Stimulated activated CD4-positive, alpha-beta T cell treated with anti-CD3 and anti-CD28 coated beads, Interleukin-15, amount 100 ng/mL, for 24 hours (primary cell): ENCODE measurements around the gene STX17.
"Not testable (repeated sequence)": the region's sequence is repeated elsewhere in the genome, so short reads cannot be mapped to it uniquely, and the experiment has no call there.

Experiments used
- DNase-seq: peaks from one replicate; pipeline ENCODE4 v3.0.0-alpha.2; 2020

The STX17 gene

GRCh38 chr9:99906403-99907207 is at the start of gene STX17:
TSS of gene STX17 (plus strand) at chr9:99906654. CDS start at chr9:99915240, 8,586 bp downstream.
- peak; percentile 82 for DNase-seq

- not testable (repeated sequence) for DNase-seq
Measured at GRCh38 chr9:99857576-99857975, 48.9 kb upstream of the STX17 start.

- no peak for DNase-seq
Measured at GRCh38 chr9:99858087-99858486, 48.4 kb upstream of the STX17 start.

- no peak for DNase-seq
Measured at GRCh38 chr9:99859243-99859980, 47.0 kb upstream of the STX17 start.

- DNase-seq = no peak
Measured at GRCh38 chr9:99860266-99860665, 46.2 kb upstream of the STX17 start.

GRCh38 chr9:99863955-99864354 is 42.5 kb upstream of the STX17 start:
- DNase-seq = no peak

GRCh38 chr9:99866398-99866797 is 40.1 kb upstream of the STX17 start:
- DNase-seq = no peak

GRCh38 chr9:99867536-99867935 is 38.9 kb upstream of the STX17 start:
- no peak for DNase-seq

- no peak for DNase-seq
Measured at GRCh38 chr9:99867968-99868367, 38.5 kb upstream of the STX17 start.

- no peak for DNase-seq
Measured at GRCh38 chr9:99868845-99869244, 37.6 kb upstream of the STX17 start.

GRCh38 chr9:99870126-99870525 is 36.3 kb upstream of the STX17 start:
- DNase-seq = no peak

GRCh38 chr9:99873531-99873930 is 32.9 kb upstream of the STX17 start:
- no peak for DNase-seq

- peak; percentile 38 for DNase-seq
Measured at GRCh38 chr9:99873943-99874584, 32.4 kb upstream of the STX17 start.

GRCh38 chr9:99876190-99876589 is 30.3 kb upstream of the STX17 start:
- no peak for DNase-seq

- DNase-seq = no peak
Measured at GRCh38 chr9:99878651-99879050, 27.8 kb upstream of the STX17 start.

GRCh38 chr9:99881769-99882168 is 24.7 kb upstream of the STX17 start:
- peak; percentile 46 for DNase-seq

- DNase-seq = no peak
Measured at GRCh38 chr9:99885747-99886146, 20.7 kb upstream of the STX17 start.

- DNase-seq = no peak
Measured at GRCh38 chr9:99889120-99889519, 17.3 kb upstream of the STX17 start.

GRCh38 chr9:99894826-99895225 is 11.6 kb upstream of the STX17 start:
- DNase-seq = no peak

GRCh38 chr9:99895510-99895909 is 10.9 kb upstream of the STX17 start:
- DNase-seq = no peak

GRCh38 chr9:99896119-99896518 is 10.3 kb upstream of the STX17 start:
- no peak for DNase-seq

GRCh38 chr9:99903393-99903792 is 3.1 kb upstream of the STX17 start:
- DNase-seq = no peak

GRCh38 chr9:99905833-99906402 is 536 bp upstream of the STX17 start:
- no peak for DNase-seq

- no peak for DNase-seq
Measured at GRCh38 chr9:99907208-99907532, 716 bp downstream of the STX17 start.
